PC-9 (cell line): Measurements from ENCODE around the gene SNX2. TPM values are rescaled to one million over a fixed set of nuclear protein-coding genes. Genes with fewer than 3 reads are reported as not detected.

ENCODE experiments used
- BruUV-seq: library from RNA; stranded (reverse); fragments of 400-500 nt; replicated peaks from 2 replicates; lab custom pipeline; 2021; lab: Mats Ljungman, UMichigan
- CTCF ChIA-PET: fragments of 300-600 bp; sonication (Branson Sonifier 250); formaldehyde crosslinking; loops from one replicate; lab custom pipeline; 2022; ENCODE audit warnings: antibody characterized with exemption; lab: Charles Lee
- POLR2A ChIA-PET: fragments of 300-600 bp; sonication (Branson Sonifier 250); formaldehyde crosslinking; loops from one replicate; lab custom pipeline; 2022; ENCODE audit warnings: antibody characterized with exemption; ENCODE audit not compliant: unreplicated experiment; lab: Charles Lee
- DNase-seq, 2 experiments: peaks; one replicate each; pipeline versions ENCODE4 v3.0.0 to v3.0.0-alpha.2; 2015 to 2022; ENCODE audit warnings: mixed read lengths in 1 of 2
- H2AFZ ChIP-seq: fragments of 200-600 bp; sonication (generic); 2 replicates; pipeline ENCODE4 v1.8.1; 2017; ENCODE audit warnings: antibody characterized with exemption
- H3F3A ChIP-seq: fragments of 200-600 bp; sonication (generic); 2 replicates; pipeline ENCODE4 v1.8.1; 2017; ENCODE audit warnings: antibody characterized with exemption, mild to moderate bottlenecking, low read depth; ENCODE audit not compliant: insufficient read depth
- H3K27ac ChIP-seq: fragments of 200-600 bp; sonication (generic); 2 replicates; pipeline ENCODE4 v1.6.1; 2016; ENCODE audit warnings: mixed run types
- H3K27me3 ChIP-seq: fragments of 200-600 bp; sonication (generic); 2 replicates; pipeline ENCODE4 v1.6.1; 2016; ENCODE audit warnings: low read depth, mixed run types; ENCODE audit not compliant: insufficient read depth
- H3K36me3 ChIP-seq: fragments of 200-600 bp; sonication (generic); 2 replicates; pipeline ENCODE4 v1.6.1; 2016; ENCODE audit warnings: low read depth, mixed run types
- H3K4me1 ChIP-seq: fragments of 200-600 bp; sonication (generic); replicated peaks from 2 replicates; pipeline ENCODE4 v1.6.1; 2016; ENCODE audit warnings: mixed run types; ENCODE audit not compliant: insufficient read depth
- H3K4me2 ChIP-seq: fragments of 200-600 bp; sonication (generic); 2 replicates; pipeline ENCODE4 v1.6.1; 2017; ENCODE audit warnings: mixed run types
- H3K4me3 ChIP-seq: fragments of 200-600 bp; sonication (generic); 2 replicates; pipeline ENCODE4 v1.6.1; 2016; ENCODE audit warnings: mixed run types
- H3K79me2 ChIP-seq: fragments of 200-600 bp; sonication (generic); 2 replicates; pipeline ENCODE4 v1.6.1; 2017; ENCODE audit warnings: low read depth, mixed run types
- H3K9me2 ChIP-seq: fragments of 200-600 bp; sonication (generic); 2 replicates; pipeline ENCODE4 v1.8.1; 2017; ENCODE audit warnings: mild to moderate bottlenecking; ENCODE audit not compliant: insufficient read depth
- H3K9me3 ChIP-seq: fragments of 200-600 bp; sonication (generic); 2 replicates; pipeline ENCODE4 v1.8.1; 2016; ENCODE audit warnings: low read depth; ENCODE audit not compliant: insufficient read depth
- H4K20me1 ChIP-seq: fragments of 200-600 bp; sonication (generic); 2 replicates; pipeline ENCODE4 v1.8.1; 2017; ENCODE audit not compliant: insufficient read depth
- EZH2 ChIP-seq: fragments of 200-600 bp; sonication (generic); IDR thresholded peaks from 2 replicates; pipeline ENCODE4 v1.8.0; 2017; ENCODE audit warnings: antibody characterized with exemption, low read depth
- intact Hi-C: fragments of 100-400 bp; cut with micrococcal nuclease; formaldehyde crosslinking; loops from one replicate; pipeline ENCODE4 v1.10.0; 2022; ENCODE audit not compliant: unreplicated experiment
- total RNA-seq: library from RNA; stranded (reverse); gene quantifications from 2 replicates; pipeline ENCODE4 v1.2.3, GENCODE V29; 2021
- TF ChIP-seq, protein P1 (sequence below): fragments of 200-600 bp; sonication (generic); conservative IDR thresholded peaks from 2 replicates; pipeline ENCODE4 v1.6.1; 2017; ENCODE audit warnings: mixed run types, antibody characterized with exemption, mild to moderate bottlenecking, moderate library complexity

Gene SNX2
- total RNA-seq, 1 experiment from 2014 or later = 42.4 TPM

GRCh38 chr5:122773619-122774018, 1.3 kb upstream of the SNX2 start:
- Histone ChIP-seq H3K4me1 (peaks cover 19% of the 10 kb centered on the region), H4K20me1 (peaks cover 8% of the 10 kb centered on the region; the same call in 1 of the 2 replicates), H3K4me3 (no peak overlapping the region), H2AFZ (no peak overlapping the region), H3F3A (peaks cover 4% of the 10 kb centered on the region; the same call in 1 of the 2 replicates), H3K4me2 (0 out of 2 replicates have a peak overlapping the region, but pooled peaks have one; percentile 7), H3K9me3 (no peaks in the 10 kb centered on the region), H3K27ac (no peak overlapping the region), H3K36me3 (no peaks in the 10 kb centered on the region), H3K79me2 (peaks cover 28% of the 10 kb centered on the region), H3K9me2 (no peaks in the 10 kb centered on the region), H3K27me3 (no peaks in the 10 kb centered on the region)
- DNase-seq = no peak
- TF ChIP-seq, protein P1, sequence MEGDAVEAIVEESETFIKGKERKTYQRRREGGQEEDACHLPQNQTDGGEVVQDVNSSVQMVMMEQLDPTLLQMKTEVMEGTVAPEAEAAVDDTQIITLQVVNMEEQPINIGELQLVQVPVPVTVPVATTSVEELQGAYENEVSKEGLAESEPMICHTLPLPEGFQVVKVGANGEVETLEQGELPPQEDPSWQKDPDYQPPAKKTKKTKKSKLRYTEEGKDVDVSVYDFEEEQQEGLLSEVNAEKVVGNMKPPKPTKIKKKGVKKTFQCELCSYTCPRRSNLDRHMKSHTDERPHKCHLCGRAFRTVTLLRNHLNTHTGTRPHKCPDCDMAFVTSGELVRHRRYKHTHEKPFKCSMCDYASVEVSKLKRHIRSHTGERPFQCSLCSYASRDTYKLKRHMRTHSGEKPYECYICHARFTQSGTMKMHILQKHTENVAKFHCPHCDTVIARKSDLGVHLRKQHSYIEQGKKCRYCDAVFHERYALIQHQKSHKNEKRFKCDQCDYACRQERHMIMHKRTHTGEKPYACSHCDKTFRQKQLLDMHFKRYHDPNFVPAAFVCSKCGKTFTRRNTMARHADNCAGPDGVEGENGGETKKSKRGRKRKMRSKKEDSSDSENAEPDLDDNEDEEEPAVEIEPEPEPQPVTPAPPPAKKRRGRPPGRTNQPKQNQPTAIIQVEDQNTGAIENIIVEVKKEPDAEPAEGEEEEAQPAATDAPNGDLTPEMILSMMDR = no peak
- TF ChIP-seq EZH2 = no peak
- no TSS peak for BruUV-seq
- intact Hi-C loops = loop anchor here (1.0 to 10.0 kb wide), 4 partner anchors 22 to 131 kb away; partner anchors contain the start of gene SNX24
- POLR2A ChIA-PET = interaction anchor here (0.7 kb wide), 1 partner anchor 21 kb away, joined by 3 read pairs; no protein-coding TSS in a partner anchor
- CTCF ChIA-PET = no interaction called here

GRCh38 chr5:122774519-122774860, 390 bp upstream of the SNX2 start:
- H3K27ac ChIP-seq = no peak overlapping the region
- intact Hi-C loops = loop anchor here (1.0 to 10.0 kb wide), 4 partner anchors 23 to 130 kb away; partner anchors contain the start of gene SNX24
- no TSS peak for BruUV-seq
- H3F3A ChIP-seq = peaks cover 4% of the 10 kb centered on the region; the same call in 1 of the 2 replicates
- no peak overlapping the region; the same call in 1 of the 2 replicates for H2AFZ ChIP-seq
- H3K79me2 ChIP-seq = peaks cover 31% of the 10 kb centered on the region
- CTCF ChIA-PET = no interaction called here
- no peaks in the 10 kb centered on the region for H3K27me3 ChIP-seq
- no peaks in the 10 kb centered on the region for H3K9me2 ChIP-seq
- no peaks in the 10 kb centered on the region for H3K9me3 ChIP-seq
- peaks cover 8% of the 10 kb centered on the region; the same call in 1 of the 2 replicates for H4K20me1 ChIP-seq
- POLR2A ChIA-PET = no interaction called here
- TF ChIP-seq, protein P1 = no peak
- TF ChIP-seq EZH2 = no peak
- H3K4me2 ChIP-seq = peak overlapping the region; percentile 95
- peaks cover 19% of the 10 kb centered on the region for H3K4me1 ChIP-seq
- DNase-seq = no peak
- peak overlapping the region; percentile 87 for H3K4me3 ChIP-seq
- no peaks in the 10 kb centered on the region for H3K36me3 ChIP-seq

DNA sequence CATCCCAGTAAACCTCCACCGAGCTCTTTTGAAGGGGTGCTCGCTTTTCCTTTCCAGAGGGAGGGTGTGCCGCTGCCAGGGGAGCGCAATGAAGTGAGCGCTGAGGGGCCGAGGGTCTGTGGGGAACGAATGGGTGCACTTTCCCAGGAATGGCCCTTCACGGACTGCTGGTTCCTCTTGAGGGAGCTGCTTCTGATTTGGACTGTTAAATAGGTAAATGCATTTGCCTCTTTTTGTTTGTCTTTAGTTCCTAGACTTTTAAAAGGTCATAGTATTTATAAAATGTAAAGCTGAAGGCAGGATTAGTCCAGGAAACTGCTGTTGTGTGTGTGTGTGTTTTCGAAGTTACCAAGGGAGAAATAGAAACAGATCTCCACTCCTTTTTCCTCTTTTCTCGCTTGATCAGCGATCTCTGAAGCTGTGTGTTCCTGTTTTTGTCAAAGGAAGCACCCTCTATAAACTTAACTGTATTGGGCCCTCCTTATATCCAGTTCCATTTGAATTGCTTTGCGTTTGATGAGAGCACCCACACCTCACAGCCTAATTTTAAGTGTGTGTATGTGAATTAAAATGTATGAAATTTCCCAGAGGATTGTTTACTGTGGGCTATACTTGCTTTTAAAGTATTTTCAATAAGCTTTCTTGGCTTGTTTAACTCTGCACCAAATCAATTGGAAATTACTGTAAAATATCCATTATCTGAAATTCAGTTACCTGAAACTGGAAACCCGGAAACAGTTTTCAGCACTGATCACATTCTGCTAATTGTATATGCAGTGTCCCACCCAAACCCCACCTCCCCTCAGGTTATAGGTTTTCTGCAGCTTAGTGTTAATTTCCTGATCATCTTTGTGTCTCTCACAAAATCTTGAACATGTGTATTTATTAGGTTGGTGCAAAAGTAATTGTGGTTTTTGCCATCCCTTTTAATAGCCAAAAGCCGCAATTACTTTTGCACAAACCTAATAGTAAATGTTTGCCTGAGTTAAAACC, 966 bp downstream of the SNX2 start:
- ChIA-PET CTCF (no interaction called here), POLR2A (interaction anchor here (0.6 kb wide), 1 partner anchor 91 kb away, joined by 3 read pairs; no protein-coding TSS in a partner anchor)
- peak overlapping the region; percentile 95 for H3K4me2 ChIP-seq
- no peaks in the 10 kb centered on the region for H3K9me2 ChIP-seq
- H4K20me1 ChIP-seq = peaks cover 8% of the 10 kb centered on the region; the same call in 1 of the 2 replicates
- intact Hi-C loops = loop anchor here (2.0 to 10.0 kb wide), 4 partner anchors 69 to 261 kb away; partner anchors contain the start of genes PPIC and SNX24
- H3K27me3 ChIP-seq = no peaks in the 10 kb centered on the region
- peaks cover 19% of the 10 kb centered on the region for H3K4me1 ChIP-seq
- no peak for DNase-seq
- peak overlapping the region; percentile 87 for H2AFZ ChIP-seq
- H3F3A ChIP-seq = peaks cover 4% of the 10 kb centered on the region; the same call in 1 of the 2 replicates
- H3K4me3 ChIP-seq = peak overlapping the region; percentile 87
- peaks cover 38% of the 10 kb centered on the region for H3K79me2 ChIP-seq
- TF ChIP-seq EZH2 = no peak
- TF ChIP-seq, protein P1 = no peak
- no peaks in the 10 kb centered on the region for H3K9me3 ChIP-seq
- H3K27ac ChIP-seq = no peak overlapping the region
- TSS peak; percentile 42 for BruUV-seq
- H3K36me3 ChIP-seq = no peaks in the 10 kb centered on the region
